GM21786 (cell line): ENCODE measurements around the gene NIN.
A peak's percentile ranks its signal among the peaks of the same experiment; 100 is the strongest.

Experiments
- ATAC-seq: cut with Tn5 transposase; IDR thresholded peaks from one replicate; pipeline ENCODE4 v1.9.1; 2021; ENCODE audit not compliant: unreplicated experiment

NIN gene

GRCh38 chr14:50792051-50792477, 38.9 kb downstream of the NIN start:
- ATAC-seq, result no peak

GRCh38 chr14:50791201-50791600, 39.8 kb downstream of the NIN start:
- peak; percentile 26 for ATAC-seq

- ATAC-seq, result no peak
Measured at GRCh38 chr14:50790589-50790988, 40.4 kb downstream of the NIN start.

- no peak for ATAC-seq
Measured at GRCh38 chr14:50786751-50787464, 44.1 kb downstream of the NIN start.

- ATAC-seq, result no peak
Measured at GRCh38 chr14:50785457-50786063, 45.4 kb downstream of the NIN start.

- ATAC-seq, result no peak
Measured at GRCh38 chr14:50784683-50785456, 46.1 kb downstream of the NIN start.

- no peak for ATAC-seq
Measured at GRCh38 chr14:50783563-50783962, 47.4 kb downstream of the NIN start.

GRCh38 chr14:50780393-50780792, 50.6 kb downstream of the NIN start:
- no peak for ATAC-seq

GRCh38 chr14:50778721-50779483, 52.1 kb downstream of the NIN start:
- ATAC-seq, result no peak

- ATAC-seq, result no peak
Measured at GRCh38 chr14:50776522-50776921, 54.4 kb downstream of the NIN start.

GRCh38 chr14:50775357-50775756, 55.6 kb downstream of the NIN start:
- no peak for ATAC-seq

GRCh38 chr14:50774542-50775267, 56.3 kb downstream of the NIN start:
- no peak for ATAC-seq

- no peak for ATAC-seq
Measured at GRCh38 chr14:50773632-50774541, 57.1 kb downstream of the NIN start.

- no peak for ATAC-seq
Measured at GRCh38 chr14:50772412-50772811, 58.5 kb downstream of the NIN start.

GRCh38 chr14:50770586-50770985, 60.4 kb downstream of the NIN start:
- no peak for ATAC-seq

- no peak for ATAC-seq
Measured at GRCh38 chr14:50769863-50770500, 61.0 kb downstream of the NIN start.

- no peak for ATAC-seq
Measured at GRCh38 chr14:50768680-50769079, 62.3 kb downstream of the NIN start.

- no peak for ATAC-seq
Measured at GRCh38 chr14:50766338-50766886, 64.5 kb downstream of the NIN start.
